A549 (cell line): ENCODE results near the gene CEP192. TPM values are rescaled to one million over a fixed set of nuclear protein-coding genes. Genes with fewer than 3 reads are reported as not detected.

ENCODE experiments used
- ATAC-seq, 2 experiments: fragments of 200-7000 bp in 1 of 2; fragments of >200 bp in 1 of 2; cut with Nextera tagmentation in 1 of 2; cut with Tn5 transposase in 1 of 2; 3 replicates each; pipeline versions ENCODE4 v1.8.0 to v1.9.1; 2018 to 2020; ENCODE audit warnings: mild to moderate bottlenecking in 1 of 2, moderate library complexity in 1 of 2
- CTCF ChIA-PET: fragments of 300-600 bp; sonication (Branson Sonifier 250); formaldehyde crosslinking; extraction: SDS; loops from one replicate; lab custom pipeline; 2021; ENCODE audit warnings: antibody characterized with exemption, inconsistent platforms; lab: Yijun Ruan, JAX
- POLR2A ChIA-PET: fragments of 350-600 bp; formaldehyde crosslinking; extraction: SDS; loops from one replicate; lab custom pipeline; 2021; ENCODE audit warnings: antibody characterized with exemption, inconsistent platforms; lab: Yijun Ruan, JAX
- DNase-seq, 2 experiments: peaks; one replicate each; pipeline versions ENCODE4 v3.0.0 to v3.0.0-alpha.2; 2011 to 2016; ENCODE audit warnings: low read depth in 1 of 2, low spot score in 1 of 2
- FAIRE-seq: peaks from 2 replicates; lab custom pipeline; 2011; peaks lifted over from hg19 to GRCh38; lab: Jason Lieb, UNC
- H3K27ac ChIP-seq, 2 experiments: fragments of >200 bp; sonication (Bioruptor Twin); formaldehyde crosslinking; 3 replicates each; pipeline ENCODE4 v1.5.1; 2016 to 2017
- H3K4me1 ChIP-seq: fragments of >200 bp; sonication (Bioruptor Twin); formaldehyde crosslinking; 3 replicates; pipeline ENCODE4 v1.6.1; 2016
- H3K4me2 ChIP-seq: fragments of >200 bp; sonication (Bioruptor Twin); formaldehyde crosslinking; 3 replicates; pipeline ENCODE4 v1.6.1; 2016
- H3K4me3 ChIP-seq: fragments of >200 bp; sonication (Bioruptor Twin); formaldehyde crosslinking; 3 replicates; pipeline ENCODE4 v1.5.1; 2016
- H3K9me3 ChIP-seq: fragments of >200 bp; sonication (Bioruptor Twin); formaldehyde crosslinking; 3 replicates; pipeline ENCODE4 v1.6.1; 2016
- CBX8 ChIP-seq: fragments of 200-600 bp; sonication (generic); IDR thresholded peaks from 2 replicates; pipeline ENCODE4 v1.6.1; 2016
- FOXS1 ChIP-seq: fragments of 250-450 bp; sonication (Bioruptor Pico); IDR thresholded peaks from 2 replicates; pipeline ENCODE4 v1.5.0; 2020; ENCODE audit warnings: mild to moderate bottlenecking, moderate library complexity
- GATA3 ChIP-seq: IDR thresholded peaks from 2 replicates; pipeline ENCODE4 v1.6.1; 2012; ENCODE audit warnings: borderline replicate concordance
- HEYL ChIP-seq: fragments of 250-450 bp; sonication (Bioruptor Pico); IDR thresholded peaks from 2 replicates; pipeline ENCODE4 v1.8.0; 2021; ENCODE audit warnings: mild to moderate bottlenecking, moderate library complexity
- HOXA7 ChIP-seq: fragments of 250-450 bp; sonication (Bioruptor Pico); IDR thresholded peaks from 2 replicates; pipeline ENCODE4 v1.5.0; 2020; ENCODE audit warnings: mild to moderate bottlenecking, moderate library complexity
- JUN ChIP-seq, 2 experiments: fragments of >200 bp; sonication (Bioruptor Twin); formaldehyde crosslinking; IDR thresholded peaks; 2 replicates in 1 of 2; 3 replicates in 1 of 2; pipeline ENCODE4 v1.6.1; 2016 to 2017
- KDM5A ChIP-seq: fragments of 200-600 bp; sonication (generic); IDR thresholded peaks from 2 replicates; pipeline ENCODE4 v1.6.1; 2016; ENCODE audit warnings: antibody characterized with exemption, mild to moderate bottlenecking
- POLR2AphosphoS2 ChIP-seq: conservative IDR thresholded peaks from 2 replicates; pipeline ENCODE4 v1.6.1; 2012; ENCODE audit warnings: low read length, improper control_type of control experiment, inconsistent platforms
- RARB ChIP-seq: fragments of 250-450 bp; sonication (Bioruptor Pico); IDR thresholded peaks from 2 replicates; pipeline ENCODE4 v1.8.0; 2021; ENCODE audit warnings: mild to moderate bottlenecking, moderate library complexity
- SREBF2 ChIP-seq: fragments of 450-650 bp; IDR thresholded peaks from 2 replicates; pipeline ENCODE4 v1.6.1; 2014; ENCODE audit warnings: mild to moderate bottlenecking, moderate library complexity
- ZC3H11A ChIP-seq: fragments of 450-650 bp; IDR thresholded peaks from 2 replicates; pipeline ENCODE4 v1.6.1; 2014; ENCODE audit warnings: antibody characterized with exemption, mild to moderate bottlenecking
- WGBS: methylation state at CpG from one replicate; pipeline ENCODE4 v1.1.6; 2017; ENCODE audit errors: missing lambda C conversion rate; 5-methylcytosine and 5-hydroxymethylcytosine counted together
- polyA plus RNA-seq, 4 experiments: library from polyadenylated mRNA; depleted of rRNA in 3 of 4; stranded (reverse); fragments of >200 nt; fragmentation: RNase III in 1 of 4; extraction: RNeasy Plus Mini Kit Qiagen cat#74134 plus additional on column Dnase treatment in 1 of 4; gene quantifications; 2 replicates in 3 of 4; 3 replicates in 1 of 4; pipeline ENCODE4 v1.2.3, GENCODE V29; 2011 to 2017
- TF ChIP-seq, protein P1 (sequence below): fragments of 150-350 bp; IDR thresholded peaks from 2 replicates; pipeline ENCODE4 v1.6.1; 2014; ENCODE audit warnings: low read depth, mild to moderate bottlenecking, low read length
- TF ChIP-seq, protein P2 (sequence below): fragments of 200-600 bp; sonication (generic); IDR thresholded peaks from 2 replicates; pipeline ENCODE4 v1.6.1; 2016; ENCODE audit warnings: antibody characterized with exemption, mild to moderate bottlenecking, moderate library complexity
- TF ChIP-seq, protein P3 (sequence below): IDR thresholded peaks from 2 replicates; pipeline ENCODE4 v1.6.1; 2012
- TF ChIP-seq, protein P4 (sequence below): fragments of 250-450 bp; sonication (Bioruptor Pico); IDR thresholded peaks from 2 replicates; pipeline ENCODE4 v1.5.0; 2021; ENCODE audit warnings: mild to moderate bottlenecking, moderate library complexity, borderline replicate concordance

The CEP192 gene
- polyA plus RNA-seq, 2 of the 4 experiments (the other 2 are of a cell fraction): 8.9 to 21.1 TPM

DNA sequence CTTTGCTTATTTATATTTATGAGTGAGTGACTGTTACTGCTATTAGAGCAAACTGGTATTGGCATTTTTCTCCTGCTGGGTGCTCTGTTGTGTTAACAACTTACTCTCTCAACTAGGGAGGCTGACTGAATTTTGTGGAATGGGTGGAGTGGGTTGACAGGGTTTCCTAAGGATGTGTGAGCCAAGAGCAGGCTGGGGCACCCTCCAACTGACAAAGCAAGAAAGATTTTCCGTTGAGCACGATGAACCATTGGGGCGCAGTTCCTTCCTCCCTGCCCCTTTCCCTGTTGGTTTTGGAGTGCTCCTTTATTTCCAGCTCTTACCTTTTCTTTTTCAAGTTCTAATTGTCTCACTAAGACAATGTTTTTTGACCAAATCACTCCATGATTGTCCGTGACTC lies 23.0 kb upstream of the CEP192 start (continued):
- TF ChIP-seq, protein P1, sequence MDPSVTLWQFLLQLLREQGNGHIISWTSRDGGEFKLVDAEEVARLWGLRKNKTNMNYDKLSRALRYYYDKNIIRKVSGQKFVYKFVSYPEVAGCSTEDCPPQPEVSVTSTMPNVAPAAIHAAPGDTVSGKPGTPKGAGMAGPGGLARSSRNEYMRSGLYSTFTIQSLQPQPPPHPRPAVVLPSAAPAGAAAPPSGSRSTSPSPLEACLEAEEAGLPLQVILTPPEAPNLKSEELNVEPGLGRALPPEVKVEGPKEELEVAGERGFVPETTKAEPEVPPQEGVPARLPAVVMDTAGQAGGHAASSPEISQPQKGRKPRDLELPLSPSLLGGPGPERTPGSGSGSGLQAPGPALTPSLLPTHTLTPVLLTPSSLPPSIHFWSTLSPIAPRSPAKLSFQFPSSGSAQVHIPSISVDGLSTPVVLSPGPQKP: no peak
- TF ChIP-seq POLR2AphosphoS2: no peak
- TF ChIP-seq FOXS1 (CRISPR knock-in tag): no peak
- TF ChIP-seq HOXA7: no peak
- no peak for TF ChIP-seq RARB (CRISPR knock-in tag)
- TF ChIP-seq, protein P2, sequence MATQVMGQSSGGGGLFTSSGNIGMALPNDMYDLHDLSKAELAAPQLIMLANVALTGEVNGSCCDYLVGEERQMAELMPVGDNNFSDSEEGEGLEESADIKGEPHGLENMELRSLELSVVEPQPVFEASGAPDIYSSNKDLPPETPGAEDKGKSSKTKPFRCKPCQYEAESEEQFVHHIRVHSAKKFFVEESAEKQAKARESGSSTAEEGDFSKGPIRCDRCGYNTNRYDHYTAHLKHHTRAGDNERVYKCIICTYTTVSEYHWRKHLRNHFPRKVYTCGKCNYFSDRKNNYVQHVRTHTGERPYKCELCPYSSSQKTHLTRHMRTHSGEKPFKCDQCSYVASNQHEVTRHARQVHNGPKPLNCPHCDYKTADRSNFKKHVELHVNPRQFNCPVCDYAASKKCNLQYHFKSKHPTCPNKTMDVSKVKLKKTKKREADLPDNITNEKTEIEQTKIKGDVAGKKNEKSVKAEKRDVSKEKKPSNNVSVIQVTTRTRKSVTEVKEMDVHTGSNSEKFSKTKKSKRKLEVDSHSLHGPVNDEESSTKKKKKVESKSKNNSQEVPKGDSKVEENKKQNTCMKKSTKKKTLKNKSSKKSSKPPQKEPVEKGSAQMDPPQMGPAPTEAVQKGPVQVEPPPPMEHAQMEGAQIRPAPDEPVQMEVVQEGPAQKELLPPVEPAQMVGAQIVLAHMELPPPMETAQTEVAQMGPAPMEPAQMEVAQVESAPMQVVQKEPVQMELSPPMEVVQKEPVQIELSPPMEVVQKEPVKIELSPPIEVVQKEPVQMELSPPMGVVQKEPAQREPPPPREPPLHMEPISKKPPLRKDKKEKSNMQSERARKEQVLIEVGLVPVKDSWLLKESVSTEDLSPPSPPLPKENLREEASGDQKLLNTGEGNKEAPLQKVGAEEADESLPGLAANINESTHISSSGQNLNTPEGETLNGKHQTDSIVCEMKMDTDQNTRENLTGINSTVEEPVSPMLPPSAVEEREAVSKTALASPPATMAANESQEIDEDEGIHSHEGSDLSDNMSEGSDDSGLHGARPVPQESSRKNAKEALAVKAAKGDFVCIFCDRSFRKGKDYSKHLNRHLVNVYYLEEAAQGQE: no peak
- no peak for TF ChIP-seq SREBF2
- TF ChIP-seq, all 56 proteins: peak for 0

DNA sequence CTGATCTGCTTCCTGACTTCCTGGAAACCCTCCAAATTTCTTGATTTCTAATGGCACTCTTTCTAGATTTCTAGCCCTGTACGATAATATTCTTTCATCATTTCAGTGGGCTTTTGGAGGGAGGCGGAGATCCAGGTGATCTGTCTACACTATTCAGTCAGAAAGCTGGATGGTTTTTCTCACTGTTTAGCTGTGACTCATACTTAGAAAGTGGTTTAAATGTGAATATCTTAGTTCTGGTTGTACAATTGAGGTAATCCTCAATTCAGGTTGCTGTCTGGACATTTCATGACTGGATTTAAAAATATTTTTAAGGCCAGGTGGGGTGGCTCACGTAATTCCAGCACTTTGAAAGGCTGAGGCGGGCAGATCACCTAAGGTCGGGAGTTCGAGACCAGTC lies 22.5 kb upstream of the CEP192 start:
- DNase-seq (no peak), FAIRE-seq (no peak), ATAC-seq (no peak)
- H3K4me1 ChIP-seq: no peaks in the 10 kb centered on the region
- H3K9me3 ChIP-seq: no peaks in the 10 kb centered on the region
- 93% methylated on average over 6 of the region's 6 CpGs for WGBS
- TF ChIP-seq, protein P3, sequence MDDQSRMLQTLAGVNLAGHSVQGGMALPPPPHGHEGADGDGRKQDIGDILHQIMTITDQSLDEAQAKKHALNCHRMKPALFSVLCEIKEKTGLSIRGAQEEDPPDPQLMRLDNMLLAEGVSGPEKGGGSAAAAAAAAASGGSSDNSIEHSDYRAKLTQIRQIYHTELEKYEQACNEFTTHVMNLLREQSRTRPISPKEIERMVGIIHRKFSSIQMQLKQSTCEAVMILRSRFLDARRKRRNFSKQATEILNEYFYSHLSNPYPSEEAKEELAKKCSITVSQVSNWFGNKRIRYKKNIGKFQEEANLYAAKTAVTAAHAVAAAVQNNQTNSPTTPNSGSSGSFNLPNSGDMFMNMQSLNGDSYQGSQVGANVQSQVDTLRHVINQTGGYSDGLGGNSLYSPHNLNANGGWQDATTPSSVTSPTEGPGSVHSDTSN: no peak
- TF ChIP-seq JUN (IDR thresholded peaks at IDR 0.05) (no peak), CBX8 (no peak), KDM5A (no peak), ZC3H11A (no peak), GATA3 (no peak), SREBF2 (no peak), HEYL (CRISPR knock-in tag) (no peak)
- TF ChIP-seq, protein P1: no peak
- TF ChIP-seq, protein P4, sequence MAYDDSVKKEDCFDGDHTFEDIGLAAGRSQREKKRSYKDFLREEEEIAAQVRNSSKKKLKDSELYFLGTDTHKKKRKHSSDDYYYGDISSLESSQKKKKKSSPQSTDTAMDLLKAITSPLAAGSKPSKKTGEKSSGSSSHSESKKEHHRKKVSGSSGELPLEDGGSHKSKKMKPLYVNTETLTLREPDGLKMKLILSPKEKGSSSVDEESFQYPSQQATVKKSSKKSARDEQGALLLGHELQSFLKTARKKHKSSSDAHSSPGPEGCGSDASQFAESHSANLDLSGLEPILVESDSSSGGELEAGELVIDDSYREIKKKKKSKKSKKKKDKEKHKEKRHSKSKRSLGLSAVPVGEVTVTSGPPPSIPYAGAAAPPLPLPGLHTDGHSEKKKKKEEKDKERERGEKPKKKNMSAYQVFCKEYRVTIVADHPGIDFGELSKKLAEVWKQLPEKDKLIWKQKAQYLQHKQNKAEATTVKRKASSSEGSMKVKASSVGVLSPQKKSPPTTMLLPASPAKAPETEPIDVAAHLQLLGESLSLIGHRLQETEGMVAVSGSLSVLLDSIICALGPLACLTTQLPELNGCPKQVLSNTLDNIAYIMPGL (CRISPR knock-in tag): no peak
- H3K27ac ChIP-seq: no peak overlapping the region
- CTCF ChIA-PET: no interaction called here
- no peak overlapping the region for H3K4me3 ChIP-seq
- POLR2A ChIA-PET: interaction anchor here (0.7 kb wide), 1 partner anchor 240 kb away, joined by 12 read pairs; no protein-coding TSS in a partner anchor
- H3K4me2 ChIP-seq: no peak overlapping the region
